ENCODE measurements around the gene DDAH1.

The DDAH1 gene

GRCh38 chr1:85323770-85324169, 141.2 kb downstream of the DDAH1 start:
- Histone ChIP-seq H3K9ac (ENCODE audit: low read depth in 1 of 2, low read length in 2 of 2) (no peak overlapping the region), H3K36me3 (ENCODE audit: control insufficient read depth in 2 of 2, insufficient read depth in 2 of 2, low read length in 2 of 2) (peaks cover 0 to 3% of the 10 kb centered on the region in 2 donors), H3K4me1 (ENCODE audit: control insufficient read depth in 2 of 2, insufficient read depth in 2 of 2, low read length in 2 of 2) (no peaks in the 10 kb centered on the region), H3K9me3 (ENCODE audit: control insufficient read depth in 2 of 2, low read length in 2 of 2) (no peaks in the 10 kb centered on the region), H3K27me3 (ENCODE audit: control insufficient read depth in 2 of 2, insufficient read depth in 2 of 2, low read length in 2 of 2) (no peaks in the 10 kb centered on the region), H3K27ac (ENCODE audit: low read depth in 2 of 2, low read length in 2 of 2) (no peak overlapping the region), H3K4me3 (ENCODE audit: low read length in 2 of 2) (no peak overlapping the region)

GRCh38 chr1:85322655-85323054, 142.3 kb downstream of the DDAH1 start:
- H3K27ac ChIP-seq (ENCODE audit: low read depth in 2 of 2, low read length in 2 of 2), result no peak overlapping the region

GRCh38 chr1:85321237-85321964, 143.6 kb downstream of the DDAH1 start:
- Histone ChIP-seq H3K36me3 (ENCODE audit: control insufficient read depth in 2 of 2, insufficient read depth in 2 of 2, low read length in 2 of 2) (peaks cover 0 to 3% of the 10 kb centered on the region in 2 donors), H3K4me1 (ENCODE audit: control insufficient read depth in 2 of 2, insufficient read depth in 2 of 2, low read length in 2 of 2) (no peaks in the 10 kb centered on the region), H3K9me3 (ENCODE audit: control insufficient read depth in 2 of 2, low read length in 2 of 2) (no peaks in the 10 kb centered on the region), H3K9ac (ENCODE audit: low read depth in 1 of 2, low read length in 2 of 2) (no peak overlapping the region), H3K4me3 (ENCODE audit: low read length in 2 of 2) (no peak overlapping the region), H3K27ac (ENCODE audit: low read depth in 2 of 2, low read length in 2 of 2) (no peak overlapping the region), H3K27me3 (ENCODE audit: control insufficient read depth in 2 of 2, insufficient read depth in 2 of 2, low read length in 2 of 2) (no peaks in the 10 kb centered on the region)

More at GRCh38 chr1:85322655-85323054, 142.3 kb downstream of the DDAH1 start:
- H3K9ac ChIP-seq (ENCODE audit: low read depth in 1 of 2, low read length in 2 of 2), result no peak overlapping the region
- H3K4me3 ChIP-seq (ENCODE audit: low read length in 2 of 2), result no peak overlapping the region
- H3K36me3 ChIP-seq (ENCODE audit: control insufficient read depth in 2 of 2, insufficient read depth in 2 of 2, low read length in 2 of 2), result peaks cover 0 to 3% of the 10 kb centered on the region in 2 donors
- no peaks in the 10 kb centered on the region for H3K27me3 ChIP-seq (ENCODE audit: control insufficient read depth in 2 of 2, insufficient read depth in 2 of 2, low read length in 2 of 2)
- no peaks in the 10 kb centered on the region for H3K9me3 ChIP-seq (ENCODE audit: control insufficient read depth in 2 of 2, low read length in 2 of 2)
- H3K4me1 ChIP-seq (ENCODE audit: control insufficient read depth in 2 of 2, insufficient read depth in 2 of 2, low read length in 2 of 2), result no peaks in the 10 kb centered on the region

- Histone ChIP-seq H3K9ac (ENCODE audit: low read depth in 1 of 2, low read length in 2 of 2) (no peak overlapping the region), H3K4me3 (ENCODE audit: low read length in 2 of 2) (no peak overlapping the region), H3K27ac (ENCODE audit: low read depth in 2 of 2, low read length in 2 of 2) (no peak overlapping the region), H3K27me3 (ENCODE audit: control insufficient read depth in 2 of 2, insufficient read depth in 2 of 2, low read length in 2 of 2) (no peaks in the 10 kb centered on the region), H3K36me3 (ENCODE audit: control insufficient read depth in 2 of 2, insufficient read depth in 2 of 2, low read length in 2 of 2) (peaks cover 0 to 3% of the 10 kb centered on the region in 2 donors), H3K4me1 (ENCODE audit: control insufficient read depth in 2 of 2, insufficient read depth in 2 of 2, low read length in 2 of 2) (no peaks in the 10 kb centered on the region), H3K9me3 (ENCODE audit: control insufficient read depth in 2 of 2, low read length in 2 of 2) (no peaks in the 10 kb centered on the region)
These were observed 144.4 kb downstream of the DDAH1 start for GRCh38 chr1:85320371-85321131.

- Histone ChIP-seq H3K36me3 (ENCODE audit: control insufficient read depth in 2 of 2, insufficient read depth in 2 of 2, low read length in 2 of 2) (peaks cover 0 to 3% of the 10 kb centered on the region in 2 donors), H3K9ac (ENCODE audit: low read depth in 1 of 2, low read length in 2 of 2) (no peak overlapping the region), H3K4me3 (ENCODE audit: low read length in 2 of 2) (no peak overlapping the region), H3K27ac (ENCODE audit: low read depth in 2 of 2, low read length in 2 of 2) (no peak overlapping the region), H3K27me3 (ENCODE audit: control insufficient read depth in 2 of 2, insufficient read depth in 2 of 2, low read length in 2 of 2) (no peaks in the 10 kb centered on the region), H3K9me3 (ENCODE audit: control insufficient read depth in 2 of 2, low read length in 2 of 2) (no peaks in the 10 kb centered on the region), H3K4me1 (ENCODE audit: control insufficient read depth in 2 of 2, insufficient read depth in 2 of 2, low read length in 2 of 2) (no peaks in the 10 kb centered on the region)
These were observed 145.0 kb downstream of the DDAH1 start for GRCh38 chr1:85319931-85320330.

GRCh38 chr1:85319491-85319890, 145.5 kb downstream of the DDAH1 start:
- Histone ChIP-seq H3K9ac (ENCODE audit: low read depth in 1 of 2, low read length in 2 of 2) (no peak overlapping the region), H3K4me3 (ENCODE audit: low read length in 2 of 2) (no peak overlapping the region), H3K36me3 (ENCODE audit: control insufficient read depth in 2 of 2, insufficient read depth in 2 of 2, low read length in 2 of 2) (peaks cover 0 to 3% of the 10 kb centered on the region in 2 donors), H3K9me3 (ENCODE audit: control insufficient read depth in 2 of 2, low read length in 2 of 2) (no peaks in the 10 kb centered on the region), H3K4me1 (ENCODE audit: control insufficient read depth in 2 of 2, insufficient read depth in 2 of 2, low read length in 2 of 2) (no peaks in the 10 kb centered on the region), H3K27ac (ENCODE audit: low read depth in 2 of 2, low read length in 2 of 2) (no peak overlapping the region), H3K27me3 (ENCODE audit: control insufficient read depth in 2 of 2, insufficient read depth in 2 of 2, low read length in 2 of 2) (no peaks in the 10 kb centered on the region)

GRCh38 chr1:85318217-85318616, 146.7 kb downstream of the DDAH1 start:
- Histone ChIP-seq H3K4me1 (ENCODE audit: control insufficient read depth in 2 of 2, insufficient read depth in 2 of 2, low read length in 2 of 2) (peaks cover 0 to 3% of the 10 kb centered on the region in 2 donors), H3K27me3 (ENCODE audit: control insufficient read depth in 2 of 2, insufficient read depth in 2 of 2, low read length in 2 of 2) (no peaks in the 10 kb centered on the region), H3K4me3 (ENCODE audit: low read length in 2 of 2) (no peak overlapping the region), H3K9ac (ENCODE audit: low read depth in 1 of 2, low read length in 2 of 2) (no peak overlapping the region), H3K27ac (ENCODE audit: low read depth in 2 of 2, low read length in 2 of 2) (no peak overlapping the region), H3K9me3 (ENCODE audit: control insufficient read depth in 2 of 2, low read length in 2 of 2) (no peaks in the 10 kb centered on the region), H3K36me3 (ENCODE audit: control insufficient read depth in 2 of 2, insufficient read depth in 2 of 2, low read length in 2 of 2) (peaks cover 0 to 3% of the 10 kb centered on the region in 2 donors)

- H3K4me3 ChIP-seq (ENCODE audit: low read length in 2 of 2), result no peak overlapping the region
- peaks cover 0 to 3% of the 10 kb centered on the region in 2 donors for H3K36me3 ChIP-seq (ENCODE audit: control insufficient read depth in 2 of 2, insufficient read depth in 2 of 2, low read length in 2 of 2)
- H3K9me3 ChIP-seq (ENCODE audit: control insufficient read depth in 2 of 2, low read length in 2 of 2), result no peaks in the 10 kb centered on the region
- H3K4me1 ChIP-seq (ENCODE audit: control insufficient read depth in 2 of 2, insufficient read depth in 2 of 2, low read length in 2 of 2), result peaks cover 0 to 3% of the 10 kb centered on the region in 2 donors
- no peak overlapping the region for H3K27ac ChIP-seq (ENCODE audit: low read depth in 2 of 2, low read length in 2 of 2)
- no peaks in the 10 kb centered on the region for H3K27me3 ChIP-seq (ENCODE audit: control insufficient read depth in 2 of 2, insufficient read depth in 2 of 2, low read length in 2 of 2)
- no peak overlapping the region for H3K9ac ChIP-seq (ENCODE audit: low read depth in 1 of 2, low read length in 2 of 2)
These were observed 147.4 kb downstream of the DDAH1 start for GRCh38 chr1:85317560-85317959.

GRCh38 chr1:85316321-85316720, 148.6 kb downstream of the DDAH1 start:
- no peak overlapping the region for H3K27ac ChIP-seq (ENCODE audit: low read depth in 2 of 2, low read length in 2 of 2)
- H3K4me1 ChIP-seq (ENCODE audit: control insufficient read depth in 2 of 2, insufficient read depth in 2 of 2, low read length in 2 of 2), result peaks cover 0 to 3% of the 10 kb centered on the region in 2 donors
- no peak overlapping the region for H3K9ac ChIP-seq (ENCODE audit: low read depth in 1 of 2, low read length in 2 of 2)

GRCh38 chr1:85315789-85316188, 149.2 kb downstream of the DDAH1 start:
- Histone ChIP-seq H3K36me3 (ENCODE audit: control insufficient read depth in 2 of 2, insufficient read depth in 2 of 2, low read length in 2 of 2) (peaks cover 0 to 3% of the 10 kb centered on the region in 2 donors), H3K27ac (ENCODE audit: low read depth in 2 of 2, low read length in 2 of 2) (no peak overlapping the region), H3K4me3 (ENCODE audit: low read length in 2 of 2) (no peak overlapping the region), H3K4me1 (ENCODE audit: control insufficient read depth in 2 of 2, insufficient read depth in 2 of 2, low read length in 2 of 2) (peaks cover 0 to 3% of the 10 kb centered on the region in 2 donors), H3K27me3 (ENCODE audit: control insufficient read depth in 2 of 2, insufficient read depth in 2 of 2, low read length in 2 of 2) (no peaks in the 10 kb centered on the region), H3K9ac (ENCODE audit: low read depth in 1 of 2, low read length in 2 of 2) (no peak overlapping the region), H3K9me3 (ENCODE audit: control insufficient read depth in 2 of 2, low read length in 2 of 2) (no peaks in the 10 kb centered on the region)

More at GRCh38 chr1:85316321-85316720, 148.6 kb downstream of the DDAH1 start:
- Histone ChIP-seq H3K27me3 (ENCODE audit: control insufficient read depth in 2 of 2, insufficient read depth in 2 of 2, low read length in 2 of 2) (no peaks in the 10 kb centered on the region), H3K36me3 (ENCODE audit: control insufficient read depth in 2 of 2, insufficient read depth in 2 of 2, low read length in 2 of 2) (peaks cover 0 to 3% of the 10 kb centered on the region in 2 donors), H3K4me3 (ENCODE audit: low read length in 2 of 2) (no peak overlapping the region), H3K9me3 (ENCODE audit: control insufficient read depth in 2 of 2, low read length in 2 of 2) (no peaks in the 10 kb centered on the region)
